ENCODE measurements around the gene ZC3H7B.
"Not testable (repeated sequence)": the region's sequence is repeated elsewhere in the genome, so short reads cannot be mapped to it uniquely, and the experiment has no call there.

ZC3H7B gene

GRCh38 chr22:41382098-41382578 is 80.8 kb downstream of the ZC3H7B start:
- DNase-seq (ENCODE audit: low spot score), result no peak

GRCh38 chr22:41382610-41383009 is 81.3 kb downstream of the ZC3H7B start:
- DNase-seq (ENCODE audit: low spot score), result no peak

- no peak for DNase-seq (ENCODE audit: low spot score)
These were observed 81.8 kb downstream of the ZC3H7B start for GRCh38 chr22:41383085-41383484.

GRCh38 chr22:41384128-41384527 is 82.8 kb downstream of the ZC3H7B start:
- DNase-seq (ENCODE audit: low spot score), result no peak

GRCh38 chr22:41387341-41387740 is 86.0 kb downstream of the ZC3H7B start:
- no peak for DNase-seq (ENCODE audit: low spot score)

- no peak for DNase-seq (ENCODE audit: low spot score)
These were observed 92.7 kb downstream of the ZC3H7B start for GRCh38 chr22:41394012-41394356.

- no peak for DNase-seq (ENCODE audit: low spot score)
These were observed 94.4 kb downstream of the ZC3H7B start for GRCh38 chr22:41395531-41396240.

- no peak for DNase-seq (ENCODE audit: low spot score)
These were observed 96.0 kb downstream of the ZC3H7B start for GRCh38 chr22:41397143-41397811.

GRCh38 chr22:41398921-41399320 is 97.6 kb downstream of the ZC3H7B start:
- DNase-seq (ENCODE audit: low spot score), result no peak

- DNase-seq (ENCODE audit: low spot score), result no peak
These were observed 100.7 kb downstream of the ZC3H7B start for GRCh38 chr22:41401781-41402648.

GRCh38 chr22:41402851-41403250 is 101.5 kb downstream of the ZC3H7B start:
- DNase-seq (ENCODE audit: low spot score), result not testable (repeated sequence)

- peak; percentile 83 for DNase-seq (ENCODE audit: low spot score)
These were observed 102.4 kb downstream of the ZC3H7B start for GRCh38 chr22:41403532-41404318.

- DNase-seq (ENCODE audit: low spot score), result no peak
These were observed 104.3 kb downstream of the ZC3H7B start for GRCh38 chr22:41405588-41405987.

- DNase-seq (ENCODE audit: low spot score), result no peak
These were observed 105.1 kb downstream of the ZC3H7B start for GRCh38 chr22:41406410-41406809.

- no peak for DNase-seq (ENCODE audit: low spot score)
These were observed 106.1 kb downstream of the ZC3H7B start for GRCh38 chr22:41407433-41407832.

- no peak for DNase-seq (ENCODE audit: low spot score)
These were observed 107.3 kb downstream of the ZC3H7B start for GRCh38 chr22:41408665-41409064.
